HCEC 1CT (cell line): ENCODE measurements around the gene CYP3A4.
"Not testable (repeated sequence)": the region's sequence is repeated elsewhere in the genome, so short reads cannot be mapped to it uniquely, and the experiment has no call there.

ENCODE experiments used
- DNase-seq: peaks from one replicate; pipeline ENCODE4 v3.0.0-alpha.2; 2017

Gene CYP3A4

DNA sequence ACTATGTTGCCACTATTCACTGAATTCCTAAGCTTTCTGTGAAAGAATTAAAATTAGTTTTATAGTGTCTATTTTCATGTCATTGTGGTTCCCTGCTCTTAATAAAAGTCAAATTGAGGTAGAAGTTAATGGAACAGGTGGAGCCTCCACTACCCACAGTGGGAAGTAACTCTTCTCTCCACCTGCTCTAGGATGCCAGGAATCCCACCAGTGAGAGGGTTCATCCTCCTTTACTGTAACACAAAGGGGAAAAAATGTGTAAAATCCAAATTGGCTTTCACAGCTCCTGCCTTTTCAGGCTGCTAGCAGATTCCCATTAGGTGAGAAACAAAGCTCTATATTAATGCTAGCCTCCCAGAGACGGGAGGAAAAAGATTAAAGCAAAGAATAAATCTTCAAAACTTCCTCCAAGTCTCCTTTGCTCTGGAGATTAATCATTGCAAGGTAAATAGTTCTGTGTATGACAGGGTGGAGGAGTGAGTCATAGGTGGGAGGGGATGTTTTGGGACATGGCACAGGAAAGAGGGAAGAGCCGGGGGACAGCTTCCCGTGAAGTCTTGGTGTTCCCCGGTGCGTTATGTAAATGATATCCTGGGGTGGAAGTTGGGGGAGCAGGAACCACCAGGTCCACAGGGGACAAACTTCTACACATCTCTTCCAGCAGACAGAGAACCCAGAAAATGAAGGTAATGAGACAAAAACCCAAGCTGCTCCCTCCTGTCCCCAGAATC lies 32.5 kb downstream of the CYP3A4 start:
- DNase-seq = not testable (repeated sequence)

DNA sequence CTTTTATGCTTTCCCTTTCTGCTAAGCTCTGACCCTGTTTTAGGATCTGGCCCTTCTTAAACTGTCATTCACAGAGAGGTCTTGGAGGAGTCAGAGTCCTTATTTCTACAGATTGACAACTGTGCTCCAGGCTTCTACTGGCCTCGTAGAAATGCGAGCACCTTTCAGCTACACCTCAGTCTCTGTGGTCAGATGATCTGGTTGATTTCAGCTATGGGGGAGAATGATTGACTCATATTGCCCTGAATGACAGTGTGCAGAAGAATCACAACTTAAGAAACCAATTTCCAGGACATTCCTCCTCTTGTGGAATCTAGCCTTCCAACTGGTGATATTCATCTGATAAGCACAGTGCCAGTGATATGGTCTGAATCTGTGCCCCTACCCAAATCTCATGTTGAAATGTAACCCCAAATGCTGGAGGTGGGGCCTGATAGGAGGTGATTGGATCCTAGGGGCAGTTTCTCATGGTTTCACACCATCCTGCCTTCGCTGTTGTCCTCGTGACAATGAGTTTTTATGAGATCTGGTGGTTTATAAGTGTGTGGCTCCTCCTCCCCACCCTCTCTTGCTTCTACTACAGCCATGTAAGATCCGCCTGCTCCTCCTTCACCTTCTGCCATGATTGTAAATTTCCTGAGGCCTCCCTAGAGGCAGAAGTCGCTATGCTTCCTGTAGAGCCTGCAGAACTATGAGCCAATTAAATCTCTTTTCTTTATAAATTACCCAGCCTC lies 35.0 kb downstream of the CYP3A4 start:
- DNase-seq = no peak

GRCh38 chr7:99746915-99747314 lies 37.1 kb downstream of the CYP3A4 start:
- DNase-seq = not testable (repeated sequence)

- DNase-seq = not testable (repeated sequence)
Measured at GRCh38 chr7:99745395-99745794, 38.6 kb downstream of the CYP3A4 start.

DNA sequence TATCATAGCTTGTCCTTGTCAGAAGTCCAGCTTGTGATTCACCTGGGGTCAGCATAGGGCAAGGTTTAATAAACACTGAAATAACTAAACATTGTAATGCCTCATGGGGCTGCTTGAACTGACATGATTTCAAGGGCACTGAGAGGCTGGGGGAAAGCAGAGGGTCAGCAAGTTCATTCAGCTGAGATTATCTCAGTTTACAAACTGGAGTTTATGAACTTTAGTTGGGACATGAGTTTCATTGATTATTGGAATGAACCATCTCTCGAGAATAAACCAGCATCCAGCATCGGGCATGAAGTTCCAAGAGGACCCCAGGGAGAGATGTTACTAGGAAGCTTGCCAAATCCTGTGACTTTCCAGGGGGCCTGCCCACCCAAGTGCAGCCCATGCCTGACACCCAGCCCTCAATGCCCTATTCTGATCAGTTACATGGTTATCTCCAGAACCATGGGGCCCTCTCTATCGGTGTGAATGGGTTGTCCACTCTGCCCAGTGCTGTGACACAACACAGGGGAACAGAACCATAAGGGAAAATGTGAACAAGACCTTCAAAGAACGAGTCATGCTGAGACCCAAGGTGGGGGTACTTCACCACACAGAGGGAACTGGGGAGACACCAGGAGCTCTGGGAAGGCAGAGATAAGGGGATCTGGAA lies 41.1 kb downstream of the CYP3A4 start:
- no peak for DNase-seq

DNA sequence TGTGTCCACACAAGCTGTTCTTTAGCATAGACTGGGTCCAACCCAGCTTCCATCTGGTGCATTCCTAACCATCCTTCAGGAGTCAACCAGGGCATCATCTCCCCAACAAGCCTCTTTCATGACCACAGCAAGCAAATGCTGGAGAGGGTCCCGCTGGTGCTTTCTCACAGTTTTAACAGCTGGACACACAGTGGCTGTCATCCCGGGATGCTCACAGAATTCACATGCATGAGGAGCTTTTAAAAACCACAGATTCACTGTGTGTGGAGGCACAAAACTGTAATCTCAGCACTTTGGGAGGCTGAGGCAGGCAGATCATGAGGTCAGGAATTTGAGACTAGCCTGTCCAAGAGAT lies 42.6 kb downstream of the CYP3A4 start:
- no peak for DNase-seq

- peak; percentile 27 for DNase-seq
Measured at GRCh38 chr7:99740573-99741440, 43.2 kb downstream of the CYP3A4 start.

DNA sequence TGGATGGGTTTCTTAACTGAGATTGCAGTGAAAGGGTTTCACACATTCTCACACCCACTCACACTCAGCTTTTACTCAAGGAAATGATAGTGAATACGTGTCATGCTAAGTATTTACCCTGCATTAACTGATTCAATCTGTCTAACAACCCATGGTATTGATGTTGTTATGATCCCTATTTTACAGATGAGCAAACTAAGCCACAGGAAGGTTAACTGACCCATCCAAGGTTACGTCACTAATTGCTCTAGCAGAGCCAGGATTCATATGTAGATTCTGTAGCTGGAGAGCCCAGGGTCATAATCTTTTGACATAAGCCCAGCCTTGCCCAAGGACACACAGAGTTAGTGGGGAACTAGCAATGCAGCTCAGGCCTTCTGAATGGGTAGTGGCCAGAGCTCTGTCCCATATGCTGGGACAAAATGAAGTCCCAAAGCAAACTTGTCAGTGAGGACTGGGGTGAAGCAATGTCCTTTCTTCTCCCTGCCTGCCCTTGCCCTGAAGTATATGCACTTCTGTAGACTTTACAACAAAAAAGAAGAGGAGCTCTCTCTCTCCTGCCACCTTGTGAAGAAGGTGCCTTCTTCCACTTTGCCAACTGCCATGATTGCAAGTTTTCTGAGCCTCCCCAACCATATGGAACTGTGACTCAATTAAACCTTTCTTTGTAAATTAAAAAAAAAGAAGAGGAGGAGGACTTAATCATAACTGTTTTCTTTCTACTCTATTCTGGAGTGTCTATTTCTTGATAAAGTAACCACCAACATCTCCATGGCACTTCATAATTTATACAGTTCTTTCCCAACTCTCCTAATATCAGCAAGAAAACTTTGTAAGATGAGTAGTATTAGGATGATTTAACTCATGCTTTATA lies 44.0 kb downstream of the CYP3A4 start:
- no peak for DNase-seq

DNA sequence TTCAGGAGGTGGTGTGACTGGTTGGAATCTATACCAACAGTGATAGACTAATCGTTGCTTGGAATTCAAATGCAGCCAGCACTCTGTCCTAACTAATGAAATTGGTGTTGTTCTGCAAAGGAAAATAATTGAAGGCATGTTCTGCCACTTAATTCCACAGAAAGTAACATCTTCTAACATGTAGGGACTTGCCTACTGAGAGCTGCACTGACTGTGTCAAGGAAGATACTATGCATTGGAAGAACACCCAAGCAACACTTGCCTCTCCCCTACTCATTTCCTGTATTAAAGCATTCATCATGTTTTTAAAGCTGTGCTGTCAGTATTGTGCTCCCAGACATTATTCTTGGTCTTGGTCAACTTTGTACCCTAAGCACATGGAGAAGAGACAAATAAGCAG lies 46.3 kb downstream of the CYP3A4 start:
- DNase-seq = no peak

- not testable (repeated sequence) for DNase-seq
Measured at GRCh38 chr7:99736667-99737066, 47.3 kb downstream of the CYP3A4 start.

- no peak for DNase-seq
Measured at GRCh38 chr7:99734987-99735386, 49.0 kb downstream of the CYP3A4 start, which contains the start of gene CYP3A7. Gene CYP3A7 (minus strand): TSS chr7:99735196. CDS start chr7:99735093, 103 bp downstream.

GRCh38 chr7:99733448-99733847 lies 50.5 kb downstream of the CYP3A4 start:
- DNase-seq = no peak

DNA sequence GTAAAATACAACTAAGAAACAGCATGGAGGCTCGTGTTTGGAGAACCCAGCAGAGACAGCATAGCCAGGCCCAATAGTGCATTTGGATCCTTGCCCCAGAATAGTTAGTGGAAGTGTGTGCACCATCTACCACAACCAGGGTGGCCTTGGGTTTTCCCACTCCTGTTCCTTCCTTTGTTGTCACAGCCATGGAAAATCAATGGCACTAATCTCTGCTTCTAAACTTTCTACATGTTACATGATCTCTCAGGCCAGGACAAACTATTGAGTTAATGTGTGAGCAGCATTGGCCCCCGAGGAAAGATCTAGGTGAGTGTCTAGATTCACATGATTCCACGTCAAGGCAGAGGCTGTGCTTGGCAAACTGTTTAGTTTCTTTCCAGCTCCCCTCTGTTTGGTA lies 51.0 kb downstream of the CYP3A4 start:
- DNase-seq = no peak

DNA sequence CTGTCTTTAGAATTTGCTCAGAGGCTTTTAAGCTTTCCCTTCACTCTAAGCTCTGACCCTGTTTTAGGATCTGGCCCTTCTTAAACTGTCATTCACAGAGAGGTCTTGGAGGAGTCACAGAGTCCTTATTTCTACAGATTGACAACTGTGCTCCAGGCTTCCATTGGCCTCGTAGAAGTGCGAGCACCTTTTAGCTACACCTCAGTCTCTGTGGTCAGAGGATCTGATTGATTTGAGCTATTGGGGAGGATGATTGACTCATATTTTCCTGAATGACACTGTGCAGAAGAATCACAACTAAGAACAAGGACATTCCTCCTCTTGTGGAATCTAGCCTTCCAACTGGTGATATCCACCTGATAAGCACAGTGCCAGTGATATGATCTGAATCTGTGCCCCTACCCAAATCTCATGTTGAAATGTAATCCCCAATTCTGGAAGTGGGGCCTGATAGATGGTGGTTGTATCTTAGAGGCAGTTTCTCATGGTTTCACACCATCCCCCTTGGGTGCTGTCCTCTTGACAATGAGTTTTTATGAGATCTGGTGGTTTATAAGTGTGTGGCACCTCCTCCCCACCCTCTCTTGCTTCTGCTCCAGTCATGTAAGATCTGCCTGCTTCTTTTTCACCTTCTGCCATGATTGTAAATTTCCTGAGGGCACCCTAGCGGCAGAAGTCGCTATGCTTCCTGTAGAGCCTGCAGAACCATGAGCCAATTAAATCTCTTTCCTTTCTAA lies 52.2 kb downstream of the CYP3A4 start:
- no peak for DNase-seq

DNA sequence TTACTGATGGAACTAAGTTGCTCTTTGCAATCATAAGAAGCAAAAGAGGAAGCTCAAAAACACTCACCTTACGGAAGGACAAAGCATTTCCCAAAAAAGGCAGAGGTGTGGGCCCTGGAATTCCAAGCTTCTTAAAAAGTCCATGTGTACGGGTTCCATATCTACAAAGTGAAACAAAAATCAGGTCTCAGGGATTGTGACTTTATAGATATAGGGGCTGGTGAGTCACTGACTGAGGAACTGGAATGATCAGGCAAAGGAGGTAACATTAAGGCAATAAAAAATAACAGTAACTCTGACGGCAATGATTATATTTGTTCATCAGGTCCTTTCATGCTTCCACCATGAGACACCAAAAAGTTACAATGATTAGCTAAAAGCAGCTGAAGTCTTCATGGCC lies 53.0 kb downstream of the CYP3A4 start:
- no peak for DNase-seq

GRCh38 chr7:99730238-99730810 lies 53.7 kb downstream of the CYP3A4 start:
- no peak for DNase-seq

DNA sequence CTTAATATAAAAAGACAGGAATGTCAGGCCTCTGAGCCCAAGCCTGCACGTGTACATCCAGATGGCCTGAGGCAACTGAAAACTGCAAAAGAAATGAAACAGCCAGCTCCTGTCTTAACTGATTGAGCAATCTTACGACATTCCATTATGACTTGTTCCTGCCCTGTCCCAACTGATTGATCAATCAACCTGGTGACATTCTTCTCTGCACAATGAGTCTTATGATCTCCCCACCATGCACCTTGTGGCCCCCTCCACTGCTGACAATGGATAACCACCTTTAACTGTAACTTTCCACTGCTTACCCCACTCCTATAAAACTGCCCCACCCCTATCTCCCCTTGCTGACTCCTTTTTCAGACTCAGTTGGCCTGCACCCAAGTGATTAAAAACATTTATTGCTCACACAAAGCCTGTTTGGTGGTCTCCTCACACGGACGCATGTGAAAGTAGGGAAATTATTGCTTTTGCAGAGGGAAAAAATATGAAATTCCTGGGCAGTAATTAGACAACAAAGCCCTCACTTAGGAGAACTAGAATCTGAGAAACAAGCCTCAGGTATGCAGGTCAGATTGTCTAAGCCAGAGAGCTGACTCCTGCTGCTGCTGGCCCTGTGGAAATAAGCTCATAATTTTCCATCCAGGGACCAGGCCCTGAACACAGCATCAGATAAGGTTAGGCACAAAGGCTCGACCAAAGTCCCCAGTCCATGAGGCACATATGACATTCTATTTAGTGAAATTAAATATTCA lies 54.3 kb downstream of the CYP3A4 start:
- no peak for DNase-seq

GRCh38 chr7:99728615-99729014 lies 55.4 kb downstream of the CYP3A4 start:
- DNase-seq = no peak

- not testable (repeated sequence) for DNase-seq
Measured at GRCh38 chr7:99723201-99723600, 60.8 kb downstream of the CYP3A4 start.
